ENCODE data around the gene PTPRB.
"Not testable (repeated sequence)": the region's sequence is repeated elsewhere in the genome, so short reads cannot be mapped to it uniquely, and the experiment has no call there.

Gene PTPRB

GRCh38 chr12:70529647-70530046 is 107.6 kb downstream of the PTPRB start:
- DNase-seq = no peak

- DNase-seq = no peak
These were observed 116.4 kb downstream of the PTPRB start for GRCh38 chr12:70520847-70521246.

DNA sequence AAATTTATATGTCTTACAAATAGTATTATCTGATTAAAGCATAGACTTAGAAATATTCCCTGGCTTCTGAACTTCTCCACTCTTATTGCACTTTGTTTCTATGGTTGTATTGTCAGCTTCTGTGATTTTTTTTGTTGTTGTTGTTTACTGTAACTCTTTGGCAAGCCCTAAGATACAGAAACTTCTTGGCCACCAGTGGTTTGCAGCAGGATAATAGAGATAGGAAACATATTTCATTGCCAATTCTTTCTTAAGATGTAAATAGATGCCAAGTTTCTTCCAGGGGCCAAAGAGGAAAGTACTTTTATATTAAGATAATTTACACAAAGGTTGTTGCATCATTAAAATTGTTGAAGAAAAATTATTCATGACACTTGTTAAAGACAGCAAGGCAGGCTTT is 123.8 kb downstream of the PTPRB start:
- no peak for DNase-seq

- no peak for DNase-seq
These were observed 129.1 kb downstream of the PTPRB start for GRCh38 chr12:70508178-70508577.

GRCh38 chr12:70507442-70507841 is 129.8 kb downstream of the PTPRB start:
- no peak for DNase-seq

- DNase-seq = no peak
These were observed 139.7 kb downstream of the PTPRB start for GRCh38 chr12:70497508-70497907.

- not testable (repeated sequence) for DNase-seq
These were observed 144.3 kb downstream of the PTPRB start for GRCh38 chr12:70492904-70493303.

DNA sequence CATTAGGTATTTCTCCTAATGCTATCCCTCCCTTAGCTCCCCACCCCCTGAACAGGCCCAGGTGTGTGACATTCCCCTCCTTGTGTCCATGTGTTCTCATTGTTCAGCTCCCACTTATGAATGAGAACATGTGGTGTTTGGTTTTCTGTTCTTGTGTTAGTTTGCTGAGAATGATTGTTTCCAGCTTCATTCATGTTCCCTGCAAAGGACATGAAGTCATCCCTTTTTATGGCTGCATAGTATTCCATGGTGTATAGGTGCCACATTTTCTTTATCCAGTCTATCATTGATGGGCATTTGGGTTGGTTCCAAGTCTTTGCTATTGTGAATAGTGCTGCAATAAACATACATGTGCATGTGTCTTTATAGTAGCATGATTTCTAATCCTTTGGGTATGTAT is 146.3 kb downstream of the PTPRB start:
- not testable (repeated sequence) for DNase-seq

DNA sequence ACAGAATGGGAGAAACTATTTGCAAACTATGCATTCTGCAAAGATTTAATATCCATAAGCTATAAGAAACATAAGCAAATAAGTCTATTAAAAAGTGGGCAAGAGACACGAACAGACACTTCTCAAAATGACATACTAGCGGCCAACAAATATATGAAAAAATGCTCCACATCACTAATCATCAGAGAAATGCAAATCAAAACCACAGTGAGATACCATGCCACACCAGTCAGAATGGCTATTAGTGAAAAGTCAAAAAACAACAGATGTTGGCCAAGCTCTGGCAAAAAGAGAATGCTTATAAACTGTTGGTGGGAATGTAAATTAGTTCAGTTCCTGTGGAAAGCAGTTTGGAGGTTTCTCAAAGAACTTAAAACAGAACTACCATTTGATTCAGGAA is 149.8 kb downstream of the PTPRB start:
- no peak for DNase-seq

GRCh38 chr12:70486588-70486987 is 150.6 kb downstream of the PTPRB start:
- no peak for DNase-seq

- no peak for DNase-seq
These were observed 151.5 kb downstream of the PTPRB start for GRCh38 chr12:70485704-70486103.

DNA sequence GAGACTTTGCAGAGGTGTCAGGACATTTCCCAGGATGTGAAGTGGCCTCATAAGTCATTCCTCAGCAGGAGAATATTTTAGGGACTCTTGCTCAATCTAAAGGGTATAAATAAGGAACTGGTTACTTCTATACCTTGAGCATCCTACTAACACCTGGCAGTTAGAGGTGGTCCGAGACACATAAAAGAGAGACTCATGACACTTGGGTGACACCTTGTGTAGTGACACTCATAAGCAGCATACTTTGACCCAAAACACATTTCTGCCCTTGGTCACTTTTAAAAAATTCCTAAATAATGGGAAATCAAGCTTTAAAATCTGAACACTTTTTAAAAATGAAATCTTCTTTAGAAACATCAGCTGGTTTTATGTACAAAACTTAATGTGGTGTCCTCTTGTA is 152.8 kb downstream of the PTPRB start:
- no peak for DNase-seq

GRCh38 chr12:70482764-70483163 is 154.5 kb downstream of the PTPRB start:
- no peak for DNase-seq

GRCh38 chr12:70469221-70469820 is 167.9 kb downstream of the PTPRB start:
- DNase-seq = no peak

- DNase-seq = no peak
These were observed 168.5 kb downstream of the PTPRB start for GRCh38 chr12:70468741-70469140.

GRCh38 chr12:70467918-70468733 is 169.1 kb downstream of the PTPRB start:
- no peak for DNase-seq

DNA sequence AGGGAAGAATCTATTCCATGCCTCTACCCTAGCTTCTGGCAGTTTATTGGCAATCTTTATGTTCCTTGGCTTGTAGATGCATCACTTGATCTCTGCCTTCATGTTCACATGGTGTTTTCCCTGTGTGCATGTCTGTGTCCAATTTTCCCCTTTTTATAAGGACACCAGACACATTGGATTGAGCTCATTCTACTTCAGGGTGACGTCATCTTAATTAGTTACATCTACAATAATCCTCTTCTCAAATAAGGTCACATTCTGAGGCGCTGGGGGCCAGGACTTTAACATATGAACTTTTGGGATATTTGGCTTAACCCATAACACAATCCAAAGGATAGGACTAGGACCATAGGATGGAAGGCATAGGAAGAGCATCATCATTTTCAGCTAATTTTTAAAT is 169.8 kb downstream of the PTPRB start:
- DNase-seq = no peak

DNA sequence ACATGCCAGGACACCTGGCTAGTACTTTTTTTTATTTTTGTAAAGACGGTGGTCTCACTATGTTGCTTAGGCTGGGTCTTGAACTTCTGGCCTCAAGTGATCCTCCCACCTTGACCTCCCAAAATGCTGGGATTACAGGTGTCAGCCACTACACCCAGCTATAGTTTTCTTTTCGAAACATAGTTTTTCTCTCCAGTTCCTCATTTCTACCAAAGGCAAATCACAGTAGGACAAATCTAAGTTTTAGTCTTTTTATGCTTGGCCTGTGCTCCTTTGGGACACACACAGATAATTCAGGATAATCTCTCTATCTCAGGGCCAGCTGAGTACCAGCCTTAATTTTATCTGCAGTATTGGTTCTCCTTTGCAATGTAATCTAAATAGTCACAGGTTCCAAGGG is 170.5 kb downstream of the PTPRB start:
- DNase-seq = no peak

Data from KG1 (cell line).